HG03520 (cell line): ENCODE data around the gene LRCOL1.

Source experiments
- ATAC-seq: cut with Tn5 transposase; IDR thresholded peaks from one replicate; pipeline ENCODE4 v1.9.1; 2021; ENCODE audit warnings: mild to moderate bottlenecking, moderate library complexity; ENCODE audit not compliant: unreplicated experiment

LRCOL1 gene

DNA sequence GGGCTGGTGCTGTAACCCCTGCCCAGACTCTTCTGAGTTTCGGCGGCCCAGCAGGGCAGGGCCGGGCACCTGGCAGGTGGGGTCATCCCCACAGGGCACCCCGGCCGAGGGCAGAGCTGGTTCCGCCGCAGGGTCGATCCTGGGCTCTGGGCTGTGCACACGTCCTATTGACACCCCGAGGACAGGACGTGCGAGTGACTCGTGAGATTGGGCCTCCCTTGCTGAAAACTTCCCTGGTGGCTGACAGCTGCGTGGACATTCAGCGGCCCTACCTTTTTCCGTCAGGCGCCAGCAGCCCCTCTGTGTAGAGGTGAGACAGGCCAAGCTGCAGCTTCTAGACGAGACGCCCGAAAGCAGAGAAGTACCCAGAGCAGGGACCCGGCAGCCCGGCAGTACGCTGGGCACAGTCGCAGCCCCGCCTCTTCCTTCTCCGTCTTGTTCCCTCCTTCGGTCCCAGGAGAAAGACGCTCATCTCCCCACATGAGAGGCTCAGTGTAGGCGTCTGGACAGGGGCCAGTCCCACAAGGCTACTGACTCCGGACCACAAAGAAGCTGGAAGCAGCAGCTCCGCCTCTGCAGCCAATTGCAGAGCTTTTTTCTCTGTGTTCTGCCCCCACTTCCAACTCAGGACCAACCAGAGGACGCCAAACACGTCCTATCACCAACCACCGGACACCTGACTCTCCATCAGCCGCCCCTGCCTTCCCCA is at the start of gene LRCOL1:
LRCOL1 (minus strand) TSS at position 532 of the 709 bp plus-strand sequence. CDS start 4,331 bp downstream, outside the sequence.
- ATAC-seq, result no peak

DNA sequence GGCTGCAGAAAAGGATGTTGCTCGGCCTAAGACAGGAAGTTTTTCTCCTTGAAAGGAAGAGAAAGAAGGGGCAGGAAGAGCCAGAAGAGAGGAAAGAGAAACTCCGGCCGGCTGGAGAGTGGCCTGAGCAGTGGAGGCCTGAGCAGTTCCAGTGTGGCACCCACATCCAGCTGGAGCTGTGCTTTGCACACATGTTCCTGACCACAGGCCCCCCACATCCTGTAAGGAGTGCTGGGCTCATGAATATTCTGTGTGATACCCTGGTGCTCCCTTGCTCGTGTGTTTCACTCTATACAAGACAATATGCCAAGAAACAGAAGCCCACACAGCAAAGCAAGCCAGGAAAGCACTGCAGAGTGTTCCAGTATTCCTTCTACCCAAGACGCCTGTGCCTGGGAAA is 49.7 kb upstream of the LRCOL1 start:
- no peak for ATAC-seq

GRCh38 chr12:132659146-132659545 is 48.8 kb upstream of the LRCOL1 start:
- ATAC-seq, result no peak

DNA sequence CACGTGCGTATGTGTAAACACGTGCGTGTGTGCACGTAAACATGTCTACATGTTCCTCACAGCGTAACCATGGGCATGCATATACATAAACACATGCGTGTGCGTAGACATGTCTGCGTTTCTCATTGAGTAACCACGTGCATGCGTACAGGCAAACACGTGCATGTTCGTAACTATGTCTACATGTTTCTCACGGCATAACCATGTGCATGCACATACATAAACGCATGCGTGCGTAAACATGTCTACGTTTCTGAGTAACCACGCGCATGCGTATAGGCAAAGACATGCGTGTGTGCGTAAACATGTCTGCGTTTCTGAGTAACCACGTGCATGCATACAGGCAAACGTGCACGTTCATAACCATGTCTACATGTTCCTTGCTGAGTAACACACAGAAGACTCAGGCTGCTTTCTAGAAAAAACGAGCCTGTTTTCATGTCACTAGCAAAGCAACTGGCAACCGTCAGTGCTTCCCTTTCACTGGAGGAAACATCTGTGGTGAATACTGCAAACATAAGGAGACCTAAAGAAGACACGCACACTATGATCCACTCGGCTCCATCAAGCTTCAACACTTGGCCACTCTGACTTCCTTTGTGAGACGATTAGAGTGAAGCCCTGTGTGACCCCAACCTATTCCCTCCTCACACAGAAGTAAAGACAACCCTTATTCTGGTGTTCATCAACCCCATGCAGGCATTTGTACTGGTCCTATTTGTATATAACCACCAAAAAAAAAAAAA is 47.9 kb upstream of the LRCOL1 start:
- ATAC-seq, result no peak

DNA sequence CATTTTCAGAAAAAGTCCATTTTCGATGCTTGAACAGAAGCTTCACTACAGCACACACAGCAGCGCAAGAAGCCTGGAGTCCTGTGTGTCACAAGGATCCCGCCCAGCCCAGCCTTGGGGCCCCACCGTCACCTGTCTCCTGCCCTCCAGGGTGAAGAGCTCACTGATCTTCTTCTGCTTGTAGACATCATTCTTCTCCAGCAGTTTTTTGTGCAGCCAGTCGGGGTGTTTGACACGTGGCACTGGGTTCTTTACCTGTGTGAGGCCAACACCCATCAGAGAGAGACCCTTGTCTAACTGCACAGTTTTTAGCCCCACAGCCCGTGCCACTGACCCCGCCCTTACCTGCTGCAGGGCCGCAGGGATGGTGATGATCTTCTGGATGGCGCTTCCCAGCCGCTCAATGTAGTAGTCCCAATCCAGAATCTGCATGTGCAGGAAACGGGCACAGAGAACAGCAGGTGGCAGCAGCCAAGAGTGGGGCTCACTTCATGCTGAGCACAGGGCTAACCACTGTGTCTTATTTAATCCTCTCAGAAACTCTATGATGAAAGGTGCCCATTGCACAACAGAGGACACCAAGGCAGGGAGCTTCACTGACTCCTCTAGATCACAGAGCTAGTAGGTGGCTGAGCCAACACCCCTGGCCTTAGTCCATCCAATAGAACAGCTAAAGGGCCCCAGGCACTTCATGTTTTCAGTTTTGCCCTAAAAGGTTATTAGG is 46.8 kb upstream of the LRCOL1 start:
- no peak for ATAC-seq

GRCh38 chr12:132653567-132654290 is 43.3 kb upstream of the LRCOL1 start:
- ATAC-seq, result no peak

- no peak for ATAC-seq
Observed at GRCh38 chr12:132651444-132652100, 41.2 kb upstream of the LRCOL1 start.

DNA sequence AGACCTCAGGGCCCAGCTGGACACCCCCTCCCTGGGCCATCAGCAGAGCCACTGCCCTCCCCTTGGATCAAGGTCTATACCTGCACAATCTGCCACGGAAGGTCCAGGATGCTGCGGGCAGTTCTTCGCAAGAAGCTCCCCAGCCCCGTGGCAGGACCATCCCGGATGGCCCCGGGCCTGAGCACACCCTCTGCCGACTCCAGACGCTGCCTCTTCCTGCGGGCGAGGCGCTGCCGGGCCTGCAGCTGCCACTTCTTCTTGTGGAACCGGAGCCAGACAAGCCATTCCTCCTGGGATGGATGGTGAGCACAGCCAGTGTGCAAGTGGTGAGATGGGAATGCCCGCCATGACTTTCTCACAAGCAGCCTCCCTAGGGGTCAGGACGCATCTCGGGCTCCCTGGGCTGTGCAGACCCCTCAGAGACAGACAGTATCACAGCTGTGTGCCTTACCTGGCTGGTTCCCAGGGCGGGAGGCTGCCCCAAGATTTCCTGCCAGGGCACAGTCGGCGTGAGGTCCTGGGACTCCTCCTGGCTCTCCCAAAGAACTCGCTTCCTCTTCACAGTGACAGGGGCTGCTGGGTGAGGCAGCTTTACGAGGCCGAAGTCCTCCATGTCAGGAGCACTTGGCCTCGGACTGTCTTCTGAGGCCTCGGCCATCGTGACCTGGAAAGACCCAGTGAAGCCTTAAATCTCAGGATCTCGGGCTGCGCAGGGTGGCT is 39.0 kb upstream of the LRCOL1 start:
- ATAC-seq, result no peak

DNA sequence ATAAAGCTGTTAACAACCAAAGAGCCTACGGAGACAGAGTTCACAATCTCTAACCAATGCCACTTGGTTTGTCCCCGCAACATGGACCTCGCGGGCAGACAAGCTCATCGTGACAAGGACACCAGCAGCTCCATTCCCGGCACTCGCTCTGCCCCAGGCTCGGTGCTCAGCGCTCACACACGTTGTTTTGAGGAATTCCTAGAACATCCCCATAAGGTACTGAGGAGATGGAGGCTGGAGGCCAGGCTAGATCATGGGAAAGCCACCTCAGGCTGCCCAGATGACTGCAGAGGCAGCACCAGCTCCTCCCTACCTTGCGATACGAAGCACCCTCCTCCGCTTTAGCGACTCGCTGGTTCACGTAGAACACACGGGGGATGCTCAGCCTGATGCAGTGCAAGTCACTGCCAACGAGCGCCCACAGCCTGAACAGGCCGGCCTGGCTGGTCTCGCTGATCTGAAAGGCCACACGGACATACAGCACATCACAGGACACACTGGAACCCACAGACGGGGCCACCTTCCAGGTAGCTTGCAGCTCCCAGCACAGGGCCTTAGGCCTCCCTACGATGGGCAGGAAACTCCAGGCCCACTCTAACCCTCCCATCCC is 38.3 kb upstream of the LRCOL1 start:
- no peak for ATAC-seq

- no peak for ATAC-seq
Observed at GRCh38 chr12:132647858-132648257, 37.5 kb upstream of the LRCOL1 start.

DNA sequence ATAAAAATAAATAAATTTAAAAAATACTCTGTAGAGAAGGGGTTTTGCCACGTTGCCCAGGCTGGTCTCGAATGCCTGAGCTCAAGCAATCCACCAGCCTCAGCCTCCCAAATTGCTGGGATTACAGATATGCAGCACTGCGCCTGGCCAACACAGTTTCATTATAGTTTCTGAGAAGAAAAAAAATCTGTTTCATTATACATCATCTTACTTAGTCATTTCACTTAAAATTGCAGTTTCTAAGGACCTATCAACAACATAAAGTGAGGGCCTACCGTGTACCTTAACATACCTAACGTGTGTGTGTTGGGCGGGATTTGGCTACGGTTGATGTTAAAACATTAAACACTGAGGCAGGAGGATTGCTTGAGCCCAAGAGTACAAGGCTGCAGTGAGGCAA is 36.5 kb upstream of the LRCOL1 start:
- no peak for ATAC-seq

GRCh38 chr12:132642846-132643835 is 32.8 kb upstream of the LRCOL1 start:
- ATAC-seq, result no peak

DNA sequence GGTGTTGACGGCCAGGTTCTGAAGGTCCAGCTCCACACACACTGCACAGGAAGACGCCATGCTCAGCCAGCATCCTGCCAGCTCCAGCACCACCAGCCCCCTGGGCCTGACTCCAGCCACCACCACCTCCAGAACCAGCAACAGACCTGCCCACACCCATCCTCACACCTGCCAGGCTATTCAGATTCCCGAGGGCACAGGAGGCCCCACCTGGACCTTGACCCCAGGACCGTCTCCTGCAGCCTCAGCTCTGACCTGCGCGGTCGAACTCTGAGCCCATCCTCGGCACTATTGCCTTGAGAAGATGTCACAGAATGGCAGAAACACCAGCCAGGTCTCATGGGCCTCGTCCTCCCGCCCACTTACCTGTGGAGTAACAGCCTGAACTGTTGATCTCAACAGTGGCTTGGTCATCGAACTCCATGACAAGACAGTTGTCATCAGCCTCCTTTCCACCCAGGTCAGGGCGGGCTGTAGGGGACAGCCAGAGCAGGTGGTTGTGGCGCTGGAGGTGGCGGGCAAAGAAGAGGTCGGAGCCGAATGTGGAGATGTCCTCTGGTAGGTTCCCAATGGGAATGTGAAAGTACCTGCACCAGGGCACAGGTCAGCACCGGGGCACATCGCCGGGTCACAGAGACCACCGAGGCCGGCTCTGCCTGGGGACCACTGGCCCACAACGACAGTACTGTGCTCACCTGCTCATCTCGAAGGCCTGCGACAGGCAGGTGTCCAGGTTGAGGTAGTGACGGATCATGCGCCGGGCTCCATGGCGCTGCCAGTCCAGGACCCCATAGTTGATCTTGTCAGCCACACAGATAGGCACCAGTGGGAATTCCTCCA is 31.6 kb upstream of the LRCOL1 start:
- no peak for ATAC-seq

GRCh38 chr12:132640936-132641335 is 30.6 kb upstream of the LRCOL1 start:
- no peak for ATAC-seq

DNA sequence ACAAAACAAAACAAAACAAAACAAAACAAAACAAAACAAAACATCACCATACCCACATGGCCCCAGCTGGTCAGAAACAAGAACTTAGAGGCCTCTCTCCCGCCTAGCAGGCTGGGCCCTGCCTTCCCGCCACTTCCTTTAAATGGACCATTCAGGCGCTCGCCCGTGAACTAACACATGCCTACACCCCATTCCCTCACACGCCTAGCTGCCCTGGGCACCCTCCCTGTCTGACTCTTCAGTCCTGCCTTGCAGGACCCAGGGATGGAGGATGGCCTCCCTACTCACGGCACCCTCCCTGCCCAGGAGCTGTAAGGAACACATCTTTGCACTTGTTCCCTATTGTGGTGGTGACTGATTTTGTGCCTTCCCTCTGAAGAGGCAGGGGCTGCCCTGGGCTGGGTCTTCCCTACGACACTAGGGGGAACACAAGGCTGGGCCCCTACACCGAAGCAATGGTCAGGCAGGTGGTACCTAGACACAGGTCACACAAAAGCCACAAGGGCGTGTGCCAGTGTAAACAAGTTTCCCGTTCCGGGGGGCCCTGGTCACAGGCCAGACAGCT is 29.7 kb upstream of the LRCOL1 start:
- ATAC-seq, result no peak

- no peak for ATAC-seq
Observed at GRCh38 chr12:132638541-132639408, 28.4 kb upstream of the LRCOL1 start.
